Fibroblast of peridontal ligament (primary cell): ENCODE data around the gene ARHGEF39.

Experiments
- DNase-seq: peaks from one replicate; pipeline ENCODE4 v3.0.0-alpha.2; 2010; ENCODE audit errors: extremely low read depth

ARHGEF39 gene

DNA sequence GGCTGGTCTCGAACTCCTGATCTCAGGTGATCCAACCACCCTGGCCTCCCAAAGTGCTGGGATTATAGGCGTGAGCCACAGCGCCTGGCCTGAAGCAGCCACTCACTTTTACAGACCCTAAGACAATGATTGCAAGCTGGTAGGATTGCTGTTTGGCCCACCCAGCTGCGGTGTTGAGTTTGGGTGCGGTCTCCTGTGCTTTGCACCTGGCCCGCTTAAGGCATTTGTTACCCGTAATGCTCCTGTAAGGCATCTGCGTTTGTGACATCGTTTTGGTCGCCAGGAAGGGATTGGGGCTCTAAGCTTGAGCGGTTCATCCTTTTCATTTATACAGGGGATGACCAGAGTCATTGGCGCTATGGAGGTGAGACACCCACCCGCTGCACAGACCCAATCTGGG lies 10.2 kb upstream of the ARHGEF39 start:
- DNase-seq, result no peak

DNA sequence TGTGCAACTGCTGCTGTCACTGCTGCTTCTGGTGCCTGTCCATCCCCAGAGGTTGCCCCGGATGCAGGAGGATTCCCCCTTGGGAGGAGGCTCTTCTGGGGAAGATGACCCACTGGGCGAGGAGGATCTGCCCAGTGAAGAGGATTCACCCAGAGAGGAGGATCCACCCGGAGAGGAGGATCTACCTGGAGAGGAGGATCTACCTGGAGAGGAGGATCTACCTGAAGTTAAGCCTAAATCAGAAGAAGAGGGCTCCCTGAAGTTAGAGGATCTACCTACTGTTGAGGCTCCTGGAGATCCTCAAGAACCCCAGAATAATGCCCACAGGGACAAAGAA lies 9.0 kb upstream of the ARHGEF39 start:
- no peak for DNase-seq

DNA sequence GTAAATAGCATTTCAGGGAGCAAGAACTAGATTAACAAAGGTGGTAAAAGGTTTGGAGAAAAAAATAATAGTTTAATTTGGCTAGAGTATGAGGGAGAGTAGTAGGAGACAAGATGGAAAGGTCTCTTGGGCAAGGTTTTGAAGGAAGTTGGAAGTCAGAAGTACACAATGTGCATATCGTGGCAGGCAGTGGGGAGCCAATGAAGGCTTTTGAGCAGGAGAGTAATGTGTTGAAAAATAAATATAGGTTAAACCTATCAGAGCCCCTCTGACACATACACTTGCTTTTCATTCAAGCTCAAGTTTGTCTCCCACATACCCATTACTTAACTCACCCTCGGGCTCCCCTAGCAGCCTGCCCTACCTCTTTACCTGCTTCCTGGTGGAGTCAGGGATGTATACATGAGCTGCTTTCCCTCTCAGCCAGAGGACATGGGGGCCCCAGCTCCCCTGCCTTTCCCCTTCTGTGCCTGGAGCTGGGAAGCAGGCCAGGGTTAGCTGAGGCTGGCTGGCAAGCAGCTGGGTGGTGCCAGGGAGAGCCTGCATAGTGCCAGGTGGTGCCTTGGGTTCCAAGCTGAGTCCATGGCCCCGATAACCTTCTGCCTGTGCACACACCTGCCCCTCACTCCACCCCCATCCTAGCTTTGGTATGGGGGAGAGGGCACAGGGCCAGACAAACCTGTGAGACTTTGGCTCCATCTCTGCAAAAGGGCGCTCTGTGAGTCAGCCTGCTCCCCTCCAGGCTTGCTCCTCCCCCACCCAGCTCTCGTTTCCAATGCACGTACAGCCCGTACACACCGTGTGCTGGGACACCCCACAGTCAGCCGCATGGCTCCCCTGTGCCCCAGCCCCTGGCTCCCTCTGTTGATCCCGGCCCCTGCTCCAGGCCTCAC lies 8.4 kb upstream of the ARHGEF39 start, which contains the start of gene CA9:
Gene CA9, plus strand, starts transcription at position 797 of the 893 bp plus-strand sequence. Its CDS starts 32 bp downstream, at position 829.
- DNase-seq, result no peak

DNA sequence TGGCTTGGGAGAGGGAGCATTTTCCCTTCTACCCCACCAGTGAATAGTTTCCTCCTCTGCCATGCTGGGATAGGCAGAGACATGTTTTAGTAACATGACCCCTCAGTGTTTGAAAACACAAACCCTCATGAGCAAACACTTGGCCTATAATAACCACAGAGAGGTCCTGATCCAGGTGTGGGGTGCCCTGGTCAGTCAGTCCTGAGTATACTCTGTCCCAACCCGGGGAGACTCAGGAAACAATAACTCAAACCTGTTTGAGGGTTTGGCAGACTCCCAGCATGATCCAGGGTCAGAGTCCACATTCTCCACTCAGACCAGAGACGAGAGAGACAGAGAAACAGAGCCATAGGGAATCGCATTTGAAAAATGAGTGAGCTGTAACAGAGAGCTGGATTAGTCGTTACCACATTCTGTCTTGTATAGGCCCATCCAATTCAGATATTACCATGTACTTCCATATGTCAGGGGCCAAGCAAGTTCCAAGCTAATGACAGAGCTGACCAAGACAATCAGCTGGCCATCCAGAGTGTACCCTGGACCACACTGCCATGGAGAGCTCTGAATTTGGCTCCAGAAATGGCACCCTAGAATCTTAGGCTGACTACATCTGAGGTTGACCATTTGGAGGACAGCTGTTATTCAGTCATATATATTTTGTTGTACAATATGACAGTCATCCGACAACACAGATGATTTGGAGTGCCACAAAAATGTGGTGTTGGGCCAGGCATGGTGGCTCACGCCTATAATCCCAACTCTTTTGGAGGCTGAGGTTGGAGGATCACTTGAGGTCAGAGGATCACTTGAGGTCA lies 4.5 kb upstream of the ARHGEF39 start:
- DNase-seq, result no peak

DNA sequence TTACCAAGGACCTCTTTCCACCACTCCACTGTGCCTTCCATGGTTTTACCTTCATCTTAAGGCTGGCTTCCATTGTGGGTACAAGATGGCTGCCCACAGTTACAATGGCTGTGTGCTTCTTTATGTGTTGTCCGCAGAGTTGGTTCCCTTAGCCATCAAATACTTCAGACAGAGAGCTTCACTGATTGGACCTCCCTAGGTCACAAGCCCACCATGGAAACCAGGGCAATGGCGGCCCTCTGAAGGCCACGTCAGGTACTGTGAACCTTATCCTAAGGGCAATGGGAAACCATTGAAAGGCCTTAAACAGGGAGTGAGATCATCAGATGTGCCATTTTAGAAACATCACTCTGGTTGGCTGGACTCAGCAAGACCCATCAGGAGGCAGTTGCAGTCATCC lies 2.9 kb upstream of the ARHGEF39 start:
- DNase-seq, result no peak

DNA sequence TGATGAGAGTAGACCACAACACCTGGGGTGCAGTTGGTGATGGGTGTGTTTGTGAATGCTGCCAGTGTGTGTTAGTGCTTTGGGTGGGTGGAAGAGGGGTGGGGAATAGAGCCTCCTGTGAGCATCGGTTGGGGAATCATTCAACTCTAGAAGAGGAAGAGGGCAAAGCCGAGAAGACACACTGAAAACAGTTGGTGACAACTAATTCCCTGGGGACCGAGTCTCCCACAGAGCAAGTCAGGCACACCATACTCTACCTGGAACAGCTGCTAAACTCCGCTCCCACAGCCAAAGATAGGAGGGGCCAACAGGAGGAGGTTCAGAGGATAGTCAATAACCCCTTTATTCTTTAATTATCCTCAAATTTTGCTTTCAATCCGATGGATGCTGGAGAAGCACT lies 1.6 kb upstream of the ARHGEF39 start:
- no peak for DNase-seq

DNA sequence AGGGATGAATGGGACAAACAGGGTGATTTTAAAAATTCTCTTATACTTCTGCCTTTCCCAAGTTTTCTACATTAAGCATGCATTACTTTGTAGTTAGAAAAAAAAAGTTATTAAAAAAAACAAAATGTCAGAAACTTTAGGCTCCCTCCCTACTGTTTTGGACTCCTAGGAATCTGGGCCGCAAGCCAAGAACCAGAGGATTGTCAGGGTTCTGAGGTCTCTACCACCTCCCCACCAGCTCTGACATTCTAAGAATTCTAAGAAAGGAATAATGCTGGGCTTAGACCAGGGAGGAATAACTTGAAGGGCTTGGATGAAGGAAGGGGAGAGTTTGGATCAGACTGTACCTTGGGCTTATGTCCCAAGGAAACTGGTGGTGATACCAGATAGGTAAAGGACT lies 1.1 kb upstream of the ARHGEF39 start:
- no peak for DNase-seq

DNA sequence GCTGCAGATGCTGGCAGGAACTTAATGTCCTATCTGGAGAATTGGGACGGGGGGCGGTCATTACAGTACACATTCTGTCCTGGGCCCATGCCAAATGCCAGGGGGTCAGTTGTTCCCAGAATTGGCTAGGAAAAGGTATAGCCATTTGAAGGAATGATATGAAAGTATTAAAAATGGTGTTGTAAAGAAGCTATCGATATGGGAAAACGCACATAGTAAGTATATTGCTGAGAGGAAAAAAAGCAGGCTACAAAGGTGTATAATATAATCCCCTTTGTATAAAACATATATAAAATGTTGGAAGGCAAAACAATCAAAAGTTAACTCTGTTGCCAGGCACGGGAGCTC lies 450 bp upstream of the ARHGEF39 start:
- DNase-seq, result no peak

DNA sequence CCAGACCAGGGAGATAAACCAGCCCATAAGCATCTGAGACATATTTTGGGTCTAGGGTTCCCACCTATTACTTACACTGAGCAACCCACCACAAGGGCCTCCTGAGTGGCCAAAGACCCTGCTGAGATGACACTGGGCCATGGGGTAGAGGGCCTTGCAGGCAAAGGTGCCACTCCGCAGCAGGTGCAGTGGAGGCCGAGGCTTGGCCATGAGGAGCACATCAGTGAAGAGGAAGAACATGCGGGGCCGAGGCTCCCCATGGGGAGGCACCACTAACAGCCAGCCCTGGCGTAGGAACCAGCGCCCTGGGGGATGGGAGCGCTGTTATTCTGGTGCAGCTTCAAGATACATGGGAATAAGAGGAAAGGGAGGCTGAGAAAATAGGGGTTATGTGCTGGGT lies 2.6 kb downstream of the ARHGEF39 start:
- no peak for DNase-seq

DNA sequence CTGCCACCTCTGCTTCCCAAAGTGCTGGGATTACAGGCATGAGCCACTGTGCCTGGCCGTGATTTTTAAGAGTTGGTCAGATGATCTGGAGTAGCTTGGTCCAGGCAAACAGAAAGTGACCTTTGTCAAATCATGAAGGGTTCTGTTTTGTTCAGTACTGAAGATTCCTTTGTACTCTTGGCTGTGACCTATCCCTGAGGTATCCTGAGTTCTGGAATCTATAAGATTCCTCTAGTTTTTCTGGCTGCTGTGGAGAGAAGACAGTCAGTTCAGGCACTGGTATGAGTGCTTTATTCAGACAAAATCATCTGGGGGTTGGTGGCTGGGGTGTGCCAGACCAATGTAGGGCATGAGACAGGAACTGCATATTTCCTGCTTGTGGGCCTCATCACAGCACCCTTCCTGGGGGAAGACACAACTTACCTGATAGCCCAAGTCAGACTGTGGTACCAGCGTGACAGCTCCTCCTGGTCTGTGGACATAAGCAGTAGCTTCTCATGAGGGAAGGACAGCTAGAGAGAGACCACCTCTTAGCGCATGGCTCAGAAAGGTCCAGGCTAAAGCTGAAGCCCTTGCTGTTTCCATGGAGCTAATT lies 3.1 kb downstream of the ARHGEF39 start:
- no peak for DNase-seq

DNA sequence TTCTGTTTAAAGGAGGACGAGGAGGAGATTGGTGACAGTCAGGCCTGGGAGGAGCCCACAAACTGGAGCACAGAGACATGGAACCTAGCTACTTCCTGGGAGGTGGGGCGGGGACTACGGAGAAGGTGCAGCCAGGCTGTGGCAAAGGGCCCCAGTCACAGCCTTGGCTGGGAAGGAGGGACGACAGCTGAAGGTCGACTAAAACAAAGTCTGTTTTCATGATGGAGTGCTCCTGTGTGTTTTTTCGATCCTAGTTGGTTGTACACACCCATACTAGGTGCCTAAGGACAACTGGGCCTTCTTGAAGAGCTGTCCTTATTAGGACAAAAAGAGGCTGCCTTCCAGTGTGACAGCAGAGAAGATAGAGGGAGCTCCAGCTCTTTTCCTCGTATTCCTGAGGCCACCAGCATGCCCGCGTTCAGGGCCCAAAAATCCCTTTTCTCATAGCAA lies 4.0 kb downstream of the ARHGEF39 start:
- DNase-seq, result peak; percentile 73

DNA sequence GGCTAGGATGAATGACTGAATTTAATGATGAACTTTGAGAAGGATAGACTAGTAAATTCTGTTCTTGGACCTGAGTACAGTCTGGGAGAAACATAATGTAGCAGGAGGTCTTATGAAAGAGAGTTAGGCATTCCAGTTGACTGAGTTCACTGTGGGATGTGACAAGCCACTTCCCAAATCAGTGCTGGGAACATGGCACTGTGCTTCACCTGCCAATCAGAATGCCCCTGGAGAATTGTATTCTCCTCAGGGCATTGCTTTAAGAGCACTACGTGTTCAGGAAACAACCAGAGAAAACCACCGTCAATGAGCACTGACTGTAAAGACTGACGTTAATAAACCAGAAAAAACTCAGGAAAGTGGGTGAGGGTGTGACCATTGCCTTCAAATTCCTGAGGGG lies 5.7 kb downstream of the ARHGEF39 start:
- DNase-seq, result peak; percentile 62

DNA sequence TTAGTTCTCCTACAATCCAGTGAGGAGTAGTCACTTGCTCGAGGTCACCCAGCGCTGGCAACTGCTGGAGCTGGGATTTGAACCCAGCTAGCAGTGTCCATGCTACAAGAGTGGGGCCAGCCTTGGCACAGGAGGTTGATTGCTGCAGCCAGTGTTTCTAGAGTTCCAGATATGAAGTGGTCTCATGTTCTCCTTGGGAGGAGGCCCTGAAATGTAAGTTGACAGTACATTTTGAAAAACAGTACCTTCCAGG lies 6.1 kb downstream of the ARHGEF39 start:
- DNase-seq, result peak; percentile 55

DNA sequence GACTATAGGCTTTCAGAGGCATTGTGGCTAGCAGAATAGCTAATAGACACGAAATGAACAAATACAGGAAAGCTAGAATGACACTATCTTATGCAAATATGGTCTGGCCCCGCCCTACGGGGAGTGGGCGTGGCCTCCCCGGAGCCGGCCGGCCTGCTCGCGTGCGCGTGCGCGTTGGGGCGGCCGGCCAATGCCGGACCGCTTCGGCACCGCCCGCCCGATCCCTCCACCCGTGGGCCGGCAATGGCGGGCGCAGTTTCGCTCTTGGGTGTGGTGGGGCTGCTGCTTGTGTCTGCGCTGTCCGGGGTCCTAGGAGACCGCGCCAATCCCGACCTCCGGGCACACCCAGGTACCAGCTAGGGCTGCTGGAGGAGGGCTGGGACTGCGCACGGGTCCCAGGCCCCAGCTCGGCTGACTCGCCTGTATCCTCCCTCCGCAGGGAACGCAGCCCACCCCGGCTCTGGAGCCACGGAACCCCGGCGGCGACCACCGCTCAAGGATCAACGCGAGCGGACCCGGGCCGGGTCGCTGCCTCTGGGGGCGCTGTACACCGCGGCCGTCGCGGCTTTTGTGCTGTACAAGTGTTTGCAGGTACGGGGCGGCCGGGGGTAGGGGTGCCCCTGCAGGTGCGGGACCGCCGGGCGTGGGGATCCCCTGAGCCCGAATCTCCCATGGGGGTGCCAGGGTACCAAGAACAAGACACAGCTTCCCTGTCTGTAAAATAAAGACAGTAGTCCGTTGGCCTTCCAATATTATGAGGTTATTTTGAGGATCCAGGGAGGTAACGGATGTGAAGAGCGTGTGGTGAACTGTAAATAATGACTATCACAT lies 6.6 kb downstream of the ARHGEF39 start, which contains the start of gene CCDC107:
Gene CCDC107, plus strand, starts transcription at position 156 of the 831 bp plus-strand sequence. Its CDS starts 88 bp downstream, at position 244.
- DNase-seq, result peak; percentile 24

DNA sequence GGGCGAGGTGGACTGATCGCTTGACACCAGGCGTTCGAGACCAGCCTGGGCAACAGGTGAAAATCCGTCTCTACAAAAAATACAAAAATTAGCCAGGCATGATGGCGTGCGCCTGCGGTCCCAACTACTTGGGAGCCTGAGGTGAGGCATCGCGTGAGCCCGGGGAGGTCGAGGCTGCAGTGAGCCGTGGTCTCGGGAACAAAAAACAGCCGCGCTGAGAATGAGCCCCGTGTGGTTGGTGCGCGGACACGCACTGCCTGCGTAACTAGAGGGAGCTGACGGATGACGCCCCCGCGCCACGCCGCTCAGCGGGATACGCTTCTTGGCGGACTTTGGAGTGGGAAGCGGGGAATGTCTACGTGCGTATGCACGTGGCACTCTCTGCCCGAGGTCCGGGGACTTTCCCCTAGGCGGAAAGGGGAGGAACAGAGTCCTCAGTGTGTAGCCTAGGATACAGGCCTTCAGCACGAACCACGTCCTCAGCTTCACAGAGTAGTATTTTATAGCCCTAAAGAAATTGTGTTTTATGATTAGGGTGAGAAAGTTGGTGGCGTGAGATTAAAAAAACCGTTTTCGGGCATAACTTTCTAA lies 7.4 kb downstream of the ARHGEF39 start, which contains the start of gene RMRP:
Gene RMRP, minus strand, starts transcription at position 474 of the 591 bp plus-strand sequence.
- peak; percentile 100 for DNase-seq

DNA sequence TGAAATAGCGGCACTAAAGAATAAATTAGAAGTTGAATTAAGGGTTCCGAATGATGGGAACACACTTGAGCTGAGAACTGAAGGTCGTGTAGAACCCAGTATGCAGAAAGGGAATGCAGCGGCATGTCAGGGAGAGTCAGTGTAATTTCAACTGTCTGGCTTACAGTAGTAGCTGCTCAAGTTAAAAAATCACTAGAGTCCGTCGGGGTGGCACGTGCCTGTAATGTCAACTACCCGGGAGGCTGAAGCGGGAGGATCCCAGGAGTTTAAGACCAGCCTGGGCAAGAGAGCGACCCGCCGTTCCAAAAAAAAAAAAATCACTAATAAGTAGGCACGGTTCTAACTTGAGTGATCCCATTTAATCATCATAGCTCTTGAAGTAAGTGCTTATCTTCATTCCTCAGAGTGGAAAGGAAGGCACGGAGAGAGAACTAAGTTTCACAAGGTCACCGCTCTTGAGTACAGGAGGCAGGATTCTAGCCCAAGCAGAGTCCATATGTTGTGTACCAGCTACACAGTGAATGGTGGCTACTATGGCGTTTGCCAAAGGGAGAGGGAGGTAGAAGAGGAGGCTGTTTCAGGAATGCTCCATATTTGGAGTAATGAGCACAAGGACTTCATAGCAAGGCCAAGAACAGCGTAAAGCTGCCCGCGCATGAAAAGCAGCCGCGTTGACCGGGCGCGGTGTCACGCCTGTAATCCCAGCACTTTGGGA lies 8.0 kb downstream of the ARHGEF39 start:
- DNase-seq, result peak; percentile 73

DNA sequence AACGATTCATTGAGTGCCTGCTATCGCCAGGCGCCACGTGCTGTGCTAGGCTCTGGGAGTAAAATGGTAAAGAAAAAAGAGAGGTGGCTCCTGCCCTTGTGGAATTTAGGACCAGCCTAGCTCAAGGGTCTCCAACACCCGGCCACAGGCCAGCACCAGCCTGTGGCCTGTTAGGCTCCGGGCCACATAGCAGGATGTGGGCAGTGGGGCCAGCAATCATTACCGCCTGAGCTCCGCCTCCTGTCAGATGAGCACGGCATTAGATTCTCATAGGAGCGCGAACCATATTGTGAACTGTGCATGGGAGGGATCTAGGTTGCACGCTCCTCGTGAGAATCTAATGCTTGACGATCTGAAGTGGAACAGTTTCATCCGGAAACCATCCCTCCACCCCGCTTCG lies 8.6 kb downstream of the ARHGEF39 start:
- DNase-seq, result no peak

DNA sequence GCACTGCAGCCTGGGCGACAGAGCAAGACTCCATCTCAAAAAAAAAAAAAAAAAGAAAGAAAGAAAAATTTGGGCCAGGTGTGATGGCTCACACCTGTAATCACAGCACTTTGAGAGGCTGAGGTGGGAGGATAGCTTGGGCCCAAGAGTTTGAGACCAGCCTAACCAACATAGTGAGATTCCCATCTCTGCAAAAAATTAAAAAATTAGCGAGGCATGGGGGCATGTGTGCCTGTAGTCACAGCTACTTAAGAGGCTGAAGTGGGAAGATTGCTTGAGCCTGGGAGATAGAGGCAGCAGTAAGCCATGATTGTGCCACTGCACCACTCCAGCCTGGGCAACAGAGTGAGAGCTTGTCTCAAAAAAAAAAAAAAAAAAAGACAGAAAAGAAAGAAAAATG lies 11.4 kb downstream of the ARHGEF39 start:
- no peak for DNase-seq

DNA sequence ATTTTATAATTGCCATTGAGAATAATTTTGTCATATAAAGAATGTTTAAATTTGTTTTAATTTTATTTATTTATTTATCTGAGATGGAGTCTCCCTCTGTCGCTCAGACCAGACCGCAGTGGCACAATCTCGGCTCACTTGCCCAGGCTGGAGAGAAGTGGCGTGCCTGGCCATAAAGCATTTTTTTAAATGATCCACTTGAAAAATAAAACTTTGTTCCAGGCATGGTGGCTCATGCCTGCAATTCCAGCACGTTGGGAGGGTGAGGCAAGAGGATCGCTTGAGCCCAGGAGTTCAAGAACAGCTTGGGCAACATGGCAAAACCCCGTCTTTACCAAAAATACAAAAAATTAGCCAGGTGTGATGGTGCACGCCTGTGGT lies 12.2 kb downstream of the ARHGEF39 start:
- DNase-seq, result no peak

DNA sequence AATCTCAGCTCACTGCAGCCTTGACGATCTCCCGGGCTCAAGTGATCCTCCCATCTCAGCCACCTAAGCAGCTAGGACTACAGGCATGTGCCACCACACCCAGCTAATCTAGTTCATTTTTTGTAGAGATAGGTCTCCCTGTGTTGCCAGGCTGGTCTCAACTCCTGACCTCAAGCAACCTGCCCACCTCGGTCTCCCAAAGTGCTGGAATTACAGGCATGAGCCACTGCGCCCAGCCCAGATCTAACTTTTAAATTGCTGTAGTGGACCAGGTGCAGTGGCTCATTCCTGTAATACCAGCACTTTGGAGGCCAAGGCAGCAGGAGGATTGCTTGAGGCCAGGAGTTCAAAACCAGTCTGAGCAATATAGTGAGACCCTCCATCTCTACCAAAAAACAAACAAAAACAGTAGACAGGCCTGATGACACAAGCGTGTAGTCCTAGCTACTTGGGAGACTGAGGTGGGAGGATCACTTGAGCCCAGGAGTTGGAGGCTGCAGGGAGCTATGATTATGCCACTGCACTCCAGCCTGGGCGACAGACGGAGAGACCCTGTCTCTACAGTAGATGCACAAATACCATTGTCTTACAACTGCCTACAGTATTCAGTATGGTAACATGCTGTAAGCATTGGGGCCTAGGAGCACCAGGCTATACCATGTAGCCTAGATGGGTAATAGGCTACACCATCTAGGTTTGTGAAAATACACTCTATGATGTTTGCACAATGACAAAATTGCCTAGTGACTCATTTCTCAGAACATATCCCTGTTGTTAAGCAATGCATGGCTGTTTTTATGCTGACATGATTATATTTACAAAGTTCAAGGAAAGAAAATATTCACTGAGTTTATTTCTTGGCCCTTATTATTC lies 12.8 kb downstream of the ARHGEF39 start:
- DNase-seq, result peak; percentile 82
